H1 (cell line): ENCODE measurements around the gene LTB. TPM values are rescaled to one million over a fixed set of nuclear protein-coding genes. Genes with fewer than 3 reads are reported as not detected.

ENCODE experiments used
- CTCF ChIA-PET: fragments of 300-600 bp; sonication (Branson Sonifier 250); formaldehyde crosslinking; loops from one replicate; lab custom pipeline; 2021; ENCODE audit not compliant: partially characterized antibody; lab: Charles Lee
- POLR2A ChIA-PET: fragments of 300-600 bp; sonication (Branson Sonifier 250); formaldehyde crosslinking; loops from one replicate; lab custom pipeline; 2021; ENCODE audit warnings: inconsistent platforms; ENCODE audit not compliant: partially characterized antibody; lab: Charles Lee
- DNase-seq, 2 experiments: peaks; one replicate each; pipeline versions ENCODE4 v3.0.0 to v3.0.0-alpha.2; 2010 to 2022; ENCODE audit warnings: low spot score in 2 of 2, low read depth in 1 of 2, mixed read lengths in 1 of 2
- FAIRE-seq: peaks from 2 replicates; lab custom pipeline; 2011; peaks lifted over from hg19 to GRCh38; lab: Jason Lieb, UNC
- H2AFZ ChIP-seq: 2 replicates; pipeline ENCODE4 v1.8.1; 2012; ENCODE audit warnings: low read length, inconsistent platforms
- H2AK5ac ChIP-seq: 2 replicates; pipeline ENCODE4 v1.6.1; 2013; ENCODE audit warnings: low read depth, low read length
- H2BK120ac ChIP-seq: replicated peaks from 2 replicates; pipeline ENCODE3; 2013; ENCODE audit warnings: low read depth, low read length, inconsistent platforms
- H2BK12ac ChIP-seq: 2 replicates; pipeline ENCODE4 v1.6.1; 2013; ENCODE audit warnings: low read depth, low read length
- H2BK15ac ChIP-seq: 2 replicates; pipeline ENCODE4 v1.6.1; 2013; ENCODE audit warnings: low read length
- H2BK20ac ChIP-seq: 2 replicates; pipeline ENCODE4 v1.6.1; 2013; ENCODE audit warnings: low read length
- H2BK5ac ChIP-seq: 2 replicates; pipeline ENCODE4 v1.6.1; 2013; ENCODE audit warnings: low read depth, low read length
- H3K14ac ChIP-seq: 2 replicates; pipeline ENCODE4 v1.6.1; 2013; ENCODE audit warnings: inconsistent platforms; ENCODE audit not compliant: insufficient read length
- H3K18ac ChIP-seq: 2 replicates; pipeline ENCODE4 v1.6.1; 2013; ENCODE audit warnings: low read length; ENCODE audit errors: extremely low read depth
- H3K23ac ChIP-seq: 2 replicates; pipeline ENCODE4 v1.6.1; 2013; ENCODE audit warnings: inconsistent platforms; ENCODE audit not compliant: insufficient read length
- H3K23me2 ChIP-seq: 2 replicates; pipeline ENCODE4 v1.6.1; 2013; ENCODE audit warnings: low read depth, low read length
- H3K27ac ChIP-seq: 2 replicates; pipeline ENCODE4 v1.6.1; 2011; ENCODE audit warnings: low read depth, low read length, inconsistent platforms
- H3K27me3 ChIP-seq, 4 experiments: replicated peaks in 1 of 4; 1 replicate in 1 of 4; 2 replicates in 3 of 4; pipeline versions ENCODE4 v1.6.1 to v1.8.1; 2011 to 2013; ENCODE audit warnings: low read length in 3 of 4, mild to moderate bottlenecking in 3 of 4, inconsistent platforms in 2 of 4, mixed read lengths in 2 of 4, moderate library complexity in 1 of 4; ENCODE audit not compliant: control insufficient read depth in 3 of 4, insufficient read depth in 3 of 4; ENCODE audit errors: extremely low read depth in 1 of 4
- H3K36me3 ChIP-seq, 4 experiments: 2 replicates each; pipeline versions ENCODE4 v1.6.1 to v1.8.1; 2011 to 2013; ENCODE audit warnings: mild to moderate bottlenecking in 4 of 4, low read length in 3 of 4, moderate library complexity in 2 of 4, control low read depth in 1 of 4, inconsistent platforms in 1 of 4; ENCODE audit not compliant: insufficient read depth in 4 of 4, control insufficient read depth in 2 of 4
- H3K4ac ChIP-seq: replicated peaks from 2 replicates; pipeline ENCODE3; 2013; ENCODE audit warnings: low read length, low read depth, mixed read lengths, inconsistent platforms; ENCODE audit not compliant: insufficient read length
- H3K4me1 ChIP-seq, 4 experiments: replicated peaks in 1 of 4; 1 replicate in 1 of 4; 2 replicates in 3 of 4; pipeline versions ENCODE4 v1.6.1 to v1.8.1; 2011 to 2013; ENCODE audit warnings: low read length in 3 of 4, inconsistent platforms in 2 of 4, mixed read lengths in 1 of 4; ENCODE audit not compliant: insufficient read depth in 4 of 4, control insufficient read depth in 3 of 4
- H3K4me2 ChIP-seq, 2 experiments: 2 replicates each; pipeline versions ENCODE4 v1.6.1 to v1.8.1; 2011 to 2013; ENCODE audit warnings: low read depth in 2 of 2, low read length in 2 of 2, control low read depth in 1 of 2, inconsistent platforms in 1 of 2, mild to moderate bottlenecking in 1 of 2; ENCODE audit not compliant: insufficient read depth in 1 of 2
- H3K4me3 ChIP-seq, 4 experiments: fragments of 200-600, 300-600 bp in 1 of 4; sonication (generic), shearing (Covaris generic), sonication (Bioruptor Twin) in 1 of 4; 2 replicates each; pipeline versions ENCODE4 v1.5.1 to v1.8.1; 2011 to 2016; ENCODE audit warnings: low read length in 4 of 4, low read depth in 3 of 4, control low read depth in 2 of 4, inconsistent platforms in 2 of 4, mild to moderate bottlenecking in 2 of 4, mixed read lengths in 1 of 4, moderate library complexity in 1 of 4; ENCODE audit not compliant: insufficient read depth in 2 of 4; ENCODE audit errors: extremely low read depth in 1 of 4
- H3K56ac ChIP-seq: replicated peaks from 2 replicates; pipeline ENCODE3; 2013; ENCODE audit warnings: low read depth, mild to moderate bottlenecking, mixed read lengths, low read length, inconsistent platforms; ENCODE audit not compliant: insufficient read length
- H3K79me1 ChIP-seq: 2 replicates; pipeline ENCODE4 v1.6.1; 2013; ENCODE audit warnings: low read depth, low read length, control low read depth
- H3K79me2 ChIP-seq, 2 experiments: 2 replicates each; pipeline versions ENCODE4 v1.6.1 to v1.8.1; 2012 to 2013; ENCODE audit warnings: low read length in 2 of 2, mild to moderate bottlenecking in 2 of 2, inconsistent platforms in 1 of 2; ENCODE audit not compliant: insufficient read depth in 2 of 2, control insufficient read depth in 1 of 2
- H3K9ac ChIP-seq, 4 experiments: replicated peaks in 1 of 4; 1 replicate in 1 of 4; 2 replicates in 3 of 4; pipeline versions ENCODE4 v1.6.1 to v1.8.1; 2011 to 2013; ENCODE audit warnings: low read depth in 3 of 4, low read length in 3 of 4, control low read depth in 2 of 4, mild to moderate bottlenecking in 2 of 4, moderate library complexity in 2 of 4, inconsistent platforms in 1 of 4; ENCODE audit errors: extremely low read depth in 1 of 4
- H3K9me3 ChIP-seq, 2 experiments: 2 replicates each; pipeline versions ENCODE4 v1.6.1 to v1.8.1; 2012 to 2013; ENCODE audit warnings: mild to moderate bottlenecking in 2 of 2, moderate library complexity in 2 of 2, control low read depth in 1 of 2, inconsistent platforms in 1 of 2, low read depth in 1 of 2, low read length in 1 of 2, mixed read lengths in 1 of 2; ENCODE audit not compliant: insufficient read depth in 2 of 2
- H4K20me1 ChIP-seq, 2 experiments: replicated peaks in 1 of 2; 2 replicates each; pipeline versions ENCODE3 to v1.8.1; 2011 to 2013; ENCODE audit warnings: inconsistent platforms in 2 of 2, low read length in 2 of 2, mild to moderate bottlenecking in 1 of 2; ENCODE audit not compliant: insufficient read depth in 2 of 2, control insufficient read depth in 1 of 2
- H4K5ac ChIP-seq: 2 replicates; pipeline ENCODE4 v1.6.1; 2013; ENCODE audit warnings: low read length, low read depth, mixed read lengths, inconsistent platforms; ENCODE audit not compliant: insufficient read length
- H4K8ac ChIP-seq: 2 replicates; pipeline ENCODE4 v1.8.0; 2013; ENCODE audit warnings: mild to moderate bottlenecking, moderate library complexity, low read length, inconsistent platforms; ENCODE audit not compliant: insufficient read depth; ENCODE audit errors: extremely low read depth
- H4K91ac ChIP-seq: replicated peaks from 2 replicates; pipeline ENCODE3; 2013; ENCODE audit warnings: low read length, mixed read lengths, inconsistent platforms; ENCODE audit not compliant: insufficient read length
- EZH2 ChIP-seq: fragments of 200-600 bp; sonication (generic); IDR thresholded peaks from 2 replicates; pipeline ENCODE4 v1.7.1; 2012; ENCODE audit warnings: low read depth, mild to moderate bottlenecking, moderate library complexity, low read length, inconsistent platforms; ENCODE audit not compliant: severe bottlenecking
- HDAC2 ChIP-seq, 2 experiments: fragments of 300-600 bp in 1 of 2; sonication (generic) in 1 of 2; IDR thresholded peaks; 2 replicates each; pipeline ENCODE4 v1.6.1; 2011 to 2012; ENCODE audit warnings: low read depth in 2 of 2, low read length in 2 of 2, mild to moderate bottlenecking in 2 of 2, moderate library complexity in 2 of 2, borderline replicate concordance in 1 of 2, inconsistent platforms in 1 of 2
- PHF8 ChIP-seq: fragments of 200-600 bp; sonication (generic); conservative IDR thresholded peaks from 2 replicates; pipeline ENCODE4 v1.7.1; 2012; ENCODE audit warnings: low read depth, mild to moderate bottlenecking, inconsistent platforms, low read length, moderate library complexity
- POLR2A ChIP-seq, 2 experiments: IDR thresholded peaks; 1 replicate in 1 of 2; 2 replicates in 1 of 2; pipeline ENCODE4 v1.6.1; 2011; ENCODE audit warnings: low read depth in 2 of 2, low read length in 2 of 2, mild to moderate bottlenecking in 2 of 2; ENCODE audit errors: control extremely low read depth in 1 of 2
- POU5F1 ChIP-seq: IDR thresholded peaks from 2 replicates; pipeline ENCODE4 v1.6.1; 2011; ENCODE audit warnings: low read depth, mild to moderate bottlenecking, low read length, moderate library complexity
- RBBP5 ChIP-seq: IDR thresholded peaks from 2 replicates; pipeline ENCODE4 v1.7.1; 2012; ENCODE audit warnings: low read depth, mild to moderate bottlenecking, inconsistent platforms, low read length, moderate library complexity, borderline replicate concordance
- SIX5 ChIP-seq: IDR thresholded peaks from 2 replicates; pipeline ENCODE4 v1.6.1; 2011; ENCODE audit warnings: mild to moderate bottlenecking, low read depth, low read length
- SP4 ChIP-seq: IDR thresholded peaks from 2 replicates; pipeline ENCODE4 v1.6.1; 2012; ENCODE audit warnings: low read length, inconsistent platforms
- SUZ12 ChIP-seq: fragments of 200-600 bp; sonication (generic); IDR thresholded peaks from 2 replicates; pipeline ENCODE4 v1.6.1; 2012; ENCODE audit warnings: mild to moderate bottlenecking, inconsistent platforms, low read length, moderate library complexity, mixed read lengths
- WGBS, 2 experiments: shearing (Covaris generic) in 1 of 2; methylation state at CpG; one replicate each; pipeline versions ENCODE4 v1.1.6 to v1.1.7; 2013 to 2015; ENCODE audit warnings: low lambda C conversion rate in 2 of 2, mixed read lengths in 2 of 2, inconsistent platforms in 1 of 2, low coverage in 1 of 2, missing lambda C conversion rate in 1 of 2; ENCODE audit not compliant: insufficient replicate concordance in 2 of 2, insufficient coverage in 1 of 2, insufficient read length in 1 of 2; ENCODE audit errors: extremely low coverage in 1 of 2, missing lambda C conversion rate in 1 of 2; 5-methylcytosine and 5-hydroxymethylcytosine counted together
- polyA plus RNA-seq, 7 experiments: library from polyadenylated mRNA; depleted of rRNA in 3 of 7; stranded (reverse) in 5 of 7; unstranded in 2 of 7; fragments of >200 nt in 5 of 7; fragments of 200-250 nt in 2 of 7; gene quantifications; 1 replicate in 5 of 7; 2 replicates in 1 of 7; 4 replicates in 1 of 7; pipeline versions ENCODE4 v1.2.1 to v1.2.3, GENCODE V29; 2011 to 2013; ENCODE audit warnings: missing spikeins in 2 of 7, mixed read lengths in 2 of 7
- total RNA-seq: library from RNA; stranded (reverse); fragmentation: NEBNext Ultra II Directional; extraction: Animal tissue kit (Norgen Biotek cat#: 25700); gene quantifications from 2 replicates; pipeline ENCODE4 v1.2.1, GENCODE V29; 2021
- TF ChIP-seq, protein P1 (sequence below): IDR thresholded peaks from 2 replicates; pipeline ENCODE4 v1.6.1; 2012; ENCODE audit warnings: inconsistent platforms

LTB gene
- total and polyA plus RNA-seq, 2 of the 8 experiments (the other 6 are each of a cell fraction or from before 2014, with no cell fraction given) = 0.43 to 0.47 TPM

DNA sequence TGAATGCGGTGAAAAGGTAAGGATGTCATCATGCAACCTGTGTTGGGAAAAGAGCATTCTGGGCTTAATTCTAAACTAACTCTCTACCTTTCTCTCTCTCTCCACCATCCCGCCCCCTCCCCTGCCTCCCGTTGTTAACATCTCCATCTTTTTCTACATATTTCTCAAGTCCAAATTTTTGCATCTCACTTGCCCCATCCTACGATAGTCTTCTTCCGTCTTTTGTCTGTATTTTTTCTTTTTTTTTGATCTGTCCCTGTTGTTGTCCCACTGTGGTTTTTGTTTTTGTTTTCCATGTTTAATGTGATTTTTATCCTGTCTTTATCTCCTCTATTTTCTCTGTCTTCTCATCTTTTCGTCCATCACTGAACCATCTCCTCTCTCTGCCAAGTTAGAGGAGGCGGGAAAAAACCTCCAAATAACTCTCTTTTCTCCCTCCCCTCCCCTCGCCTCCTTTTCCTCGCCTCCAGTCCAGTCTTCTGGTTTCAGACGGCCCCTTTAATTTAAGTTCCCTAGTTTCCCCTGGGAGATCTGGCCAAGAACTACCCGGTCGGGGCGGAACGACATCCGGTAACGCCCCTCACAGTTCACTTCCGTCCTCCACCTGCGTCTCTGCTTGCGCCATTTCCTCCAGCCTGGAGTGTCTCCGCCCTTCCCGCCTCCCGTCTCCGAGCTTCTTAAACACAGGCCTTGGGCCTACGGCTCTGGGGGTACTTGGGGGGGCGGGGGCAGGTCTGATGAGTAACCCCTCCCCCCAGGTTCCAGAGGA, 35.1 kb downstream of the LTB start, which contains the start of gene NFKBIL1:
Gene NFKBIL1 (plus strand): TSS at position 651 of the 769 bp plus-strand sequence. CDS start 87 bp downstream, at position 738.
- Histone ChIP-seq H2AFZ (no peak within 1 kb of the TSS; the same call in 1 of the 2 replicates), H2BK15ac (no peak within 1 kb of the TSS), H4K8ac (peak within 1 kb of the TSS; percentile 83), H3K4ac (no peak within 1 kb of the TSS), H4K5ac (peak within 1 kb of the TSS; percentile 33), H3K27ac (peak within 1 kb of the TSS; percentile 21; the same call in 1 of the 2 replicates), H4K20me1 (no peaks in the 10 kb centered on the region), H3K14ac (no peak within 1 kb of the TSS), H3K4me2 (peak within 1 kb of the TSS; percentile 32 to 84), H3K4me1 (peaks cover 0 to 8% (median 5%) of the 10 kb centered on the region in 4 experiments; a peak in 5 of 7 replicates), H2BK5ac (no peak within 1 kb of the TSS), H3K27me3 (no peaks in the 10 kb centered on the region), H3K56ac (no peak within 1 kb of the TSS), H2AK5ac (no peak within 1 kb of the TSS), H4K91ac (peak within 1 kb of the TSS; percentile 67), H2BK120ac (no peak within 1 kb of the TSS), H3K4me3 (peak within 1 kb of the TSS; percentile 37 to 70 (median 51); a peak in 7 of 8 replicates), H3K9ac (peak within 1 kb of the TSS in 3 of 4 experiments; percentile 46 to 48 (median 46); a peak in 5 of 7 replicates), H3K79me2 (peaks cover 0 to 15% of the 10 kb centered on the region in 2 experiments; a peak in 1 of 4 replicates), H3K36me3 (peaks cover 0 to 4% (median 3%) of the 10 kb centered on the region in 4 experiments; a peak in 4 of 8 replicates), H3K23me2 (peaks cover 2% of the 10 kb centered on the region; the same call in 1 of the 2 replicates), H3K9me3 (no peaks in the 10 kb centered on the region), H2BK20ac (no peak within 1 kb of the TSS; the same call in 1 of the 2 replicates), H3K18ac (no peak within 1 kb of the TSS; the same call in 1 of the 2 replicates), H3K79me1 (no peaks in the 10 kb centered on the region; the same call in 1 of the 2 replicates), H3K23ac (no peak within 1 kb of the TSS), H2BK12ac (no peak within 1 kb of the TSS)
- FAIRE-seq (no peak), DNase-seq (peak; percentile 88 to 94)
- POLR2A ChIA-PET = interaction anchor here (0.6 to 18.4 kb wide), 33 partner anchors 9 to 1221 kb away, joined by 3 to 428 read pairs (median 5); partner anchors contain the start of genes BAG6, C6orf47, DDAH2 and GPANK1
- 2% methylated on average over 20 of the region's 25 CpGs; no CpG with 5 or more reads in 1 of the 2 experiments for WGBS, 2 experiments
- CTCF ChIA-PET = interaction anchor here (0.6 to 24.7 kb wide), 15 partner anchors 9 to 178 kb away, joined by 3 to 613 read pairs (median 4); partner anchors contain the start of genes AIF1, BAG6, C6orf47 and LST1
- TF ChIP-seq RBBP5 (0 out of 2 replicates have a peak, but pooled peaks have one; percentile 19), SIX5 (peak; percentile 66; the same call in 1 of the 2 replicates), SUZ12 (no peak), PHF8 (peak; percentile 29; the same call in 1 of the 2 replicates), EZH2 (no peak), HDAC2 (IDR thresholded peaks at IDR 0.05; ENCODE audit: borderline replicate concordance in 1 of 2, low read depth in 2 of 2, low read length in 2 of 2) (no peak), SP4 (peak; percentile 88), POLR2A (IDR thresholded peaks at IDR 0.05; ENCODE audit: control extremely low read depth in 1 of 2, low read depth in 2 of 2, low read length in 2 of 2) (peak; percentile 22 to 74), POU5F1 (no peak)
- TF ChIP-seq, protein P1, sequence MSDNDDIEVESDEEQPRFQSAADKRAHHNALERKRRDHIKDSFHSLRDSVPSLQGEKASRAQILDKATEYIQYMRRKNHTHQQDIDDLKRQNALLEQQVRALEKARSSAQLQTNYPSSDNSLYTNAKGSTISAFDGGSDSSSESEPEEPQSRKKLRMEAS = peak; percentile 39; the same call in 1 of the 2 replicates
